ENCODE measurements around the gene KCNF1. TPM values are rescaled to one million over a fixed set of nuclear protein-coding genes. Genes with fewer than 3 reads are reported as not detected.

KCNF1 gene
- total RNA-seq, 1 experiment from 2014 or later: 3.2 TPM

GRCh38 chr2:10900216-10901109 lies 11.3 kb upstream of the KCNF1 start:
- no peak overlapping the region for H3K27ac ChIP-seq (ENCODE audit: insufficient read length, low read depth, low read length)
- no peak overlapping the region for H3K4me3 Mint-ChIP-seq
- no peak overlapping the region for H4K5ac ChIP-seq (ENCODE audit: insufficient read length, low read depth, low read length)
- H3K79me1 ChIP-seq (ENCODE audit: insufficient read depth, low read depth, low read length, poor library complexity, severe bottlenecking): no peaks in the 10 kb centered on the region
- H3K4me1 ChIP-seq (ENCODE audit: insufficient read depth, low read length): no peaks in the 10 kb centered on the region
- H2AK5ac ChIP-seq (ENCODE audit: insufficient read length, low read length): no peak overlapping the region
- H3K56ac ChIP-seq (ENCODE audit: insufficient read length, low read depth, low read length): no peak overlapping the region
- no peak for DNase-seq
- no peak overlapping the region for H2BK12ac ChIP-seq (ENCODE audit: insufficient read length, low read depth, low read length)
- no peaks in the 10 kb centered on the region for H3K9me3 ChIP-seq (ENCODE audit: control insufficient read depth, low read depth, low read length)
- no peak overlapping the region for H3K4me2 ChIP-seq (ENCODE audit: insufficient read depth, insufficient read length, low read length)
- H2BK120ac ChIP-seq (ENCODE audit: low read depth, low read length, poor library complexity, severe bottlenecking): no peak overlapping the region
- no peak overlapping the region; the same call in 1 of the 2 replicates for H3K14ac ChIP-seq (ENCODE audit: insufficient read depth, low read length)
- no peaks in the 10 kb centered on the region for H3K79me2 ChIP-seq (ENCODE audit: insufficient read depth, low read length)
- H3T11ph ChIP-seq (ENCODE audit: low read length): no peak overlapping the region
- no peak overlapping the region for H3K18ac ChIP-seq (ENCODE audit: insufficient read length, low read depth, low read length)
- no peak overlapping the region for H3K9ac ChIP-seq (ENCODE audit: extremely low read depth, insufficient read length, low read length)
- no peak overlapping the region for H4K8ac ChIP-seq (replicated peaks; ENCODE audit: insufficient read length, low read depth, low read length)
- no peaks in the 10 kb centered on the region for H4K20me1 ChIP-seq (ENCODE audit: control insufficient read depth, insufficient read depth, insufficient read length)
- WGBS (ENCODE audit: extremely low coverage, insufficient read length, low lambda C conversion rate): no CpG with 5 or more reads among the region's 10 CpGs
- peaks cover 10 to 13% of the 10 kb centered on the region in 2 experiments for H3K4me1 Mint-ChIP-seq
- peaks cover 2 to 14% (median 9%) of the 10 kb centered on the region in 3 experiments; a peak in 6 of 7 replicates for H3K36me3 Mint-ChIP-seq (ENCODE audit: insufficient read depth in 1 of 3, low read depth in 3 of 3)
- H3K27me3 Mint-ChIP-seq (ENCODE audit: low read depth): peaks cover 3% of the 10 kb centered on the region
- H3K4ac ChIP-seq (ENCODE audit: low read depth, low read length): no peak overlapping the region
- no peak overlapping the region for H2BK15ac ChIP-seq (ENCODE audit: low read depth, low read length)
- no peak overlapping the region for H3K23ac ChIP-seq (ENCODE audit: insufficient read length, low read depth, low read length)
- no peak overlapping the region for H2AFZ ChIP-seq (ENCODE audit: low read length)
- no peaks in the 10 kb centered on the region for H3K23me2 ChIP-seq (ENCODE audit: insufficient read length, low read depth, low read length, poor library complexity, severe bottlenecking)
- H3K27ac Mint-ChIP-seq: no peak overlapping the region
- H3K27me3 ChIP-seq (ENCODE audit: insufficient read depth, low read length): no peaks in the 10 kb centered on the region
- peak; percentile 43; the same call in 2 of the 3 replicates for TF ChIP-seq CTCF (conservative IDR thresholded peaks at IDR 0.05)
- no peak overlapping the region for H2BK5ac ChIP-seq (ENCODE audit: insufficient read length, low read length)
- no peak overlapping the region for H2BK20ac ChIP-seq (ENCODE audit: low read depth, low read length, poor library complexity, severe bottlenecking)
- no peak overlapping the region for H4K91ac ChIP-seq (ENCODE audit: insufficient read length, low read depth, low read length)
- H3K9me3 Mint-ChIP-seq: peaks cover 19 to 23% of the 10 kb centered on the region in 2 experiments

Measured in H9 (cell line).